Lung (tissue), 12 donors: ENCODE results near the gene TMEM145. TPM values are rescaled to one million over a fixed set of nuclear protein-coding genes. Genes with fewer than 3 reads are reported as not detected.

ENCODE experiments used
- ATAC-seq: fragments of 200-7000 bp; cut with Tn5 transposase; one replicate; pipeline ENCODE4 v1.9.1; 2020; ENCODE audit warnings: moderate number of reproducible peaks; ENCODE audit not compliant: insufficient read depth, low FRiP score
- DNase-seq, 3 donors: peaks; one replicate each; pipeline ENCODE4 v3.0.0-alpha.2; 2013 to 2017
- H3K27ac ChIP-seq, 2 donors: one replicate each; pipeline ENCODE4 v1.5.1; 2013; ENCODE audit warnings: mild to moderate bottlenecking in 2 of 2, moderate library complexity in 2 of 2, control low read depth in 1 of 2, inconsistent platforms in 1 of 2, low read depth in 1 of 2, low read length in 1 of 2
- H3K27me3 ChIP-seq, 3 donors: one replicate each; pipeline ENCODE4 v1.5.1; 2013; ENCODE audit warnings: low read length in 2 of 3; ENCODE audit not compliant: control insufficient read depth in 3 of 3, insufficient read depth in 3 of 3
- H3K36me3 ChIP-seq, 4 donors: one replicate each; pipeline ENCODE4 v1.5.1; 2013; ENCODE audit warnings: low read length in 4 of 4, mild to moderate bottlenecking in 1 of 4, moderate library complexity in 1 of 4; ENCODE audit not compliant: control insufficient read depth in 4 of 4, insufficient read depth in 4 of 4
- H3K4me1 ChIP-seq, 5 donors: one replicate each; pipeline ENCODE4 v1.5.1; 2013; ENCODE audit warnings: low read length in 5 of 5, mild to moderate bottlenecking in 2 of 5, moderate library complexity in 1 of 5; ENCODE audit not compliant: control insufficient read depth in 5 of 5, insufficient read depth in 5 of 5
- H3K4me3 ChIP-seq: one replicate; pipeline ENCODE4 v1.5.1; 2013; ENCODE audit warnings: mild to moderate bottlenecking, control low read depth, moderate library complexity
- H3K9ac ChIP-seq, 2 donors: one replicate each; pipeline ENCODE4 v1.5.1; 2013; ENCODE audit warnings: low read length in 2 of 2, control low read depth in 1 of 2; ENCODE audit not compliant: insufficient read depth in 1 of 2
- H3K9me3 ChIP-seq, 4 donors: one replicate each; pipeline ENCODE4 v1.5.1; 2013; ENCODE audit warnings: low read length in 3 of 4, mild to moderate bottlenecking in 1 of 4, moderate library complexity in 1 of 4; ENCODE audit not compliant: control insufficient read depth in 4 of 4, insufficient read depth in 3 of 4
- CTCF ChIP-seq: IDR thresholded peaks from 2 replicates; pipeline ENCODE4 v1.5.1; 2012; ENCODE audit warnings: mild to moderate bottlenecking; ENCODE audit errors: control extremely low read depth, extremely low read depth
- WGBS, 2 donors: extraction: QIAGEN DNeasy Blood & Tissue Kit; methylation state at CpG; one replicate each; pipeline ENCODE4 v1.1.7; 2013; 5-methylcytosine and 5-hydroxymethylcytosine counted together
- polyA plus RNA-seq, 2 donors: library from polyadenylated mRNA; stranded (reverse); fragments of 200-250 nt; gene quantifications; one replicate each; pipeline ENCODE4 v1.2.1, GENCODE V29; 2013
- total RNA-seq, 2 donors: library from RNA; depleted of rRNA in 1 of 2; stranded (reverse); fragments of >200 nt in 1 of 2; gene quantifications; one replicate each; pipeline ENCODE4 v1.2.1, GENCODE V29; 2014 to 2021
- donor health status: control.
- donor health status: control.
- donor health status: Bipolar disorder and iron deficiency.
- donor health status: healthy.
- donor health status: DM: yes; HTN: yes; CAD: no.

Gene TMEM145
- total and polyA plus RNA-seq, 4 donors: 0.12 to 0.95 (median 0.40) TPM; not detected in 1

- Histone ChIP-seq H3K27ac (no peak overlapping the region), H3K27me3 (no peaks in the 10 kb centered on the region), H3K9ac (no peak overlapping the region), H3K9me3 (no peaks in the 10 kb centered on the region), H3K4me1 (no peaks in the 10 kb centered on the region), H3K4me3 (no peak overlapping the region), H3K36me3 (peaks cover 0 to 18% (median 11%) of the 10 kb centered on the region in 4 donors)
- DNase-seq: no peak
- ATAC-seq: no peak
- WGBS, 2 donors: 93 to 95% methylated on average over 17 to 18 of the region's 18 CpGs
- TF ChIP-seq CTCF: no peak
Measured at GRCh38 chr19:42344336-42344893, 31.3 kb downstream of the TMEM145 start.

- TF ChIP-seq CTCF: no peak
- WGBS, 2 donors: 87 to 89% methylated on average over 6 of the region's 6 CpGs
- H3K9ac ChIP-seq: no peak overlapping the region
- H3K27me3 ChIP-seq: no peaks in the 10 kb centered on the region
- no peak overlapping the region for H3K4me3 ChIP-seq
- no peaks in the 10 kb centered on the region for H3K9me3 ChIP-seq
- DNase-seq: no peak
- H3K27ac ChIP-seq: no peak overlapping the region
- peaks cover 0 to 20% (median 12%) of the 10 kb centered on the region in 4 donors for H3K36me3 ChIP-seq
- no peaks in the 10 kb centered on the region for H3K4me1 ChIP-seq
- ATAC-seq: no peak
Measured at GRCh38 chr19:42345191-42345812, 32.2 kb downstream of the TMEM145 start.

GRCh38 chr19:42348211-42348610 lies 35.1 kb downstream of the TMEM145 start:
- no peak overlapping the region for H3K4me3 ChIP-seq
- no peak for TF ChIP-seq CTCF
- H3K27me3 ChIP-seq: no peaks in the 10 kb centered on the region
- H3K36me3 ChIP-seq: peaks cover 0 to 21% (median 16%) of the 10 kb centered on the region in 4 donors
- DNase-seq (no peak), ATAC-seq (no peak)
- no peaks in the 10 kb centered on the region for H3K4me1 ChIP-seq
- WGBS, 2 donors: 96 to 98% methylated on average over 14 of the region's 14 CpGs
- no peak overlapping the region for H3K27ac ChIP-seq
- no peak overlapping the region for H3K9ac ChIP-seq
- H3K9me3 ChIP-seq: no peaks in the 10 kb centered on the region
